A549 (cell line): Measurements from ENCODE around the gene LRRN4CL. TPM values are rescaled to one million over a fixed set of nuclear protein-coding genes. Genes with fewer than 3 reads are reported as not detected.
"Not testable (repeated sequence)": the region's sequence is repeated elsewhere in the genome, so short reads cannot be mapped to it uniquely, and the experiment has no call there.

ENCODE experiments used
- ATAC-seq, 2 experiments: fragments of 200-7000 bp in 1 of 2; fragments of >200 bp in 1 of 2; cut with Nextera tagmentation in 1 of 2; cut with Tn5 transposase in 1 of 2; 3 replicates each; pipeline versions ENCODE4 v1.8.0 to v1.9.1; 2018 to 2020; ENCODE audit warnings: mild to moderate bottlenecking in 1 of 2, moderate library complexity in 1 of 2
- CTCF ChIA-PET: fragments of 300-600 bp; sonication (Branson Sonifier 250); formaldehyde crosslinking; extraction: SDS; loops from one replicate; lab custom pipeline; 2021; ENCODE audit warnings: antibody characterized with exemption, inconsistent platforms; lab: Yijun Ruan, JAX
- POLR2A ChIA-PET: fragments of 350-600 bp; formaldehyde crosslinking; extraction: SDS; loops from one replicate; lab custom pipeline; 2021; ENCODE audit warnings: antibody characterized with exemption, inconsistent platforms; lab: Yijun Ruan, JAX
- DNase-seq, 2 experiments: peaks; one replicate each; pipeline versions ENCODE4 v3.0.0 to v3.0.0-alpha.2; 2011 to 2016; ENCODE audit warnings: low read depth in 1 of 2, low spot score in 1 of 2
- FAIRE-seq: peaks from 2 replicates; lab custom pipeline; 2011; peaks lifted over from hg19 to GRCh38; lab: Jason Lieb, UNC
- H3K27ac ChIP-seq, 2 experiments: fragments of >200 bp; sonication (Bioruptor Twin); formaldehyde crosslinking; 3 replicates each; pipeline ENCODE4 v1.5.1; 2016 to 2017
- H3K4me1 ChIP-seq: fragments of >200 bp; sonication (Bioruptor Twin); formaldehyde crosslinking; 3 replicates; pipeline ENCODE4 v1.6.1; 2016
- H3K4me2 ChIP-seq: fragments of >200 bp; sonication (Bioruptor Twin); formaldehyde crosslinking; 3 replicates; pipeline ENCODE4 v1.6.1; 2016
- H3K4me3 ChIP-seq: fragments of >200 bp; sonication (Bioruptor Twin); formaldehyde crosslinking; 3 replicates; pipeline ENCODE4 v1.5.1; 2016
- H3K9me3 ChIP-seq: fragments of >200 bp; sonication (Bioruptor Twin); formaldehyde crosslinking; 3 replicates; pipeline ENCODE4 v1.6.1; 2016
- CHD2 ChIP-seq: fragments of 150-350 bp; IDR thresholded peaks from 2 replicates; pipeline ENCODE4 v1.6.1; 2014; ENCODE audit warnings: low read length; ENCODE audit not compliant: partially characterized antibody
- E2F6 ChIP-seq: IDR thresholded peaks from 2 replicates; pipeline ENCODE4 v1.6.1; 2012; ENCODE audit warnings: low read depth, borderline replicate concordance
- EP300 ChIP-seq, 2 experiments: fragments of >200 bp; sonication (Bioruptor Twin); formaldehyde crosslinking; IDR thresholded peaks; 2 replicates in 1 of 2; 3 replicates in 1 of 2; pipeline ENCODE4 v1.6.1; 2016 to 2017
- ESRRA ChIP-seq: fragments of 150-350 bp; IDR thresholded peaks from 2 replicates; pipeline ENCODE4 v1.6.1; 2014; ENCODE audit warnings: mild to moderate bottlenecking, low read length, borderline replicate concordance
- FOSB ChIP-seq: fragments of 250-450 bp; sonication (Bioruptor Pico); IDR thresholded peaks from 2 replicates; pipeline ENCODE4 v1.5.0; 2020; ENCODE audit warnings: mild to moderate bottlenecking, moderate library complexity
- FOXS1 ChIP-seq: fragments of 250-450 bp; sonication (Bioruptor Pico); IDR thresholded peaks from 2 replicates; pipeline ENCODE4 v1.5.0; 2020; ENCODE audit warnings: mild to moderate bottlenecking, moderate library complexity
- HES2 ChIP-seq: fragments of >200 bp; sonication (Bioruptor Twin); formaldehyde crosslinking; IDR thresholded peaks from 2 replicates; pipeline ENCODE4 v1.6.1; 2016
- HOXA7 ChIP-seq: fragments of 250-450 bp; sonication (Bioruptor Pico); IDR thresholded peaks from 2 replicates; pipeline ENCODE4 v1.5.0; 2020; ENCODE audit warnings: mild to moderate bottlenecking, moderate library complexity
- HOXB13 ChIP-seq: fragments of 250-450 bp; sonication (Bioruptor Pico); IDR thresholded peaks from 2 replicates; pipeline ENCODE4 v1.5.0; 2020; ENCODE audit warnings: low read depth, mild to moderate bottlenecking, moderate library complexity
- KDM1A ChIP-seq: fragments of 200-600 bp; sonication (generic); IDR thresholded peaks from 2 replicates; pipeline ENCODE4 v1.6.1; 2016; ENCODE audit warnings: low read depth, mild to moderate bottlenecking
- MYC ChIP-seq: IDR thresholded peaks from 2 replicates; pipeline ENCODE4 v1.6.1; 2012; ENCODE audit warnings: mild to moderate bottlenecking, inconsistent platforms, low read length, improper control_type of control experiment, borderline replicate concordance
- NPAS2 ChIP-seq: fragments of 250-450 bp; sonication (Bioruptor Pico); IDR thresholded peaks from 2 replicates; pipeline ENCODE4 v1.8.0; 2022; ENCODE audit warnings: mild to moderate bottlenecking, moderate library complexity, borderline replicate concordance
- PHF8 ChIP-seq: fragments of 200-600 bp; sonication (generic); IDR thresholded peaks from 2 replicates; pipeline ENCODE4 v1.6.1; 2016; ENCODE audit warnings: low read depth, mild to moderate bottlenecking, antibody characterized with exemption, moderate library complexity, borderline replicate concordance
- TP53 ChIP-seq: fragments of 250-450 bp; sonication (Bioruptor Pico); IDR thresholded peaks from 2 replicates; pipeline ENCODE4 v1.5.0; 2021; ENCODE audit warnings: mild to moderate bottlenecking, moderate library complexity
- ZFP36 ChIP-seq: fragments of 450-650 bp; IDR thresholded peaks from 2 replicates; pipeline ENCODE4 v1.6.1; 2014; ENCODE audit warnings: borderline replicate concordance; ENCODE audit not compliant: partially characterized antibody
- ZNF302 ChIP-seq: fragments of 250-450 bp; sonication (Bioruptor Pico); IDR thresholded peaks from 2 replicates; pipeline ENCODE4 v1.9.0; 2021; ENCODE audit warnings: inconsistent platforms, mild to moderate bottlenecking, moderate library complexity
- WGBS: methylation state at CpG from one replicate; pipeline ENCODE4 v1.1.6; 2017; ENCODE audit errors: missing lambda C conversion rate; 5-methylcytosine and 5-hydroxymethylcytosine counted together
- polyA plus RNA-seq, 4 experiments: library from polyadenylated mRNA; depleted of rRNA in 3 of 4; stranded (reverse); fragments of >200 nt; fragmentation: RNase III in 1 of 4; extraction: RNeasy Plus Mini Kit Qiagen cat#74134 plus additional on column Dnase treatment in 1 of 4; gene quantifications; 2 replicates in 3 of 4; 3 replicates in 1 of 4; pipeline ENCODE4 v1.2.3, GENCODE V29; 2011 to 2017
- TF ChIP-seq, protein P1 (sequence below): fragments of 250-450 bp; sonication (Bioruptor Pico); IDR thresholded peaks from 2 replicates; pipeline ENCODE4 v1.5.0; 2020; ENCODE audit warnings: low read depth, mild to moderate bottlenecking, moderate library complexity
- TF ChIP-seq, protein P2 (sequence below): fragments of >200 bp; sonication (Bioruptor Twin); formaldehyde crosslinking; IDR thresholded peaks from 3 replicates; pipeline ENCODE4 v1.6.1; 2016

Gene LRRN4CL
- polyA plus RNA-seq, 2 of the 4 experiments (the other 2 are of a cell fraction) = 0.03 to 0.04 TPM

DNA sequence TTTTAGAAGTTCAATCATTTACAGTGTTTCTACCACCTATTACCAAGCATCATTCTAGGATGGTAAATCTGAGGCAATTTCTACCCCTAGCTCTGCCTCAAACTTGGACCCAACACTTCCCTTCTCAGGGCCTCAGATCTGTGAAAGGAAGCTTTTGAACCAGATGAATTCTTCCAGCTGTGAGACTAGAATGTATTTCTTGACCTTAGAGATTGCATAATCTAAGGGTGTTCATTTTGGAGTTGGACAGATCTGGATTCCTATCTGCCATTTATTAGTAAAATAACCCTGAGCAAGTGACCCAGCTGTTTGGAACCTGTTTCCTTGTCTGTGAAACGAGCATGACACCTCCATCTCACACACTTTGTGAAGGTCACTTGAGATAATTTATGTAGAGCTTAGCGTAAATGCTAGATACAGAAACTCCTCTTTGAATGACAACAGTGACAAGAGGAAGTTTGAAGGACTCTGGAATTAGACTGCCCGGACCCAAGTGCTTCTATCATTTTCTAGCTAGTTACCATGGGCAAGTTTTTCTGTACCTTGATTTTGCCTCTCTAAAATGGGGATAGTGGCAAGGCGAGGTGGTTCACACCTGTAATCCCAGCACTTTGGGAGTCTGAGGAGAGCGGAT, 32.4 kb downstream of the LRRN4CL start:
- DNase-seq (no peak), FAIRE-seq (no peak)
- TF ChIP-seq, protein P1, sequence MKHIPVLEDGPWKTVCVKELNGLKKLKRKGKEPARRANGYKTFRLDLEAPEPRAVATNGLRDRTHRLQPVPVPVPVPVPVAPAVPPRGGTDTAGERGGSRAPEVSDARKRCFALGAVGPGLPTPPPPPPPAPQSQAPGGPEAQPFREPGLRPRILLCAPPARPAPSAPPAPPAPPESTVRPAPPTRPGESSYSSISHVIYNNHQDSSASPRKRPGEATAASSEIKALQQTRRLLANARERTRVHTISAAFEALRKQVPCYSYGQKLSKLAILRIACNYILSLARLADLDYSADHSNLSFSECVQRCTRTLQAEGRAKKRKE = no peak
- no peak for TF ChIP-seq TP53 (CRISPR knock-in tag)
- TF ChIP-seq, all 56 proteins: peak for 0
- H3K9me3 ChIP-seq = no peaks in the 10 kb centered on the region
- H3K4me3 ChIP-seq = no peak overlapping the region
- ChIA-PET POLR2A (interaction anchor here (1.7 to 3.6 kb wide), 2 partner anchors 8 to 65 kb away, joined by 5 to 35 read pairs; partner anchors contain the start of genes C11orf98, CSKMT and TUT1), CTCF (interaction anchor here (0.9 to 3.6 kb wide), 5 partner anchors 9 to 44 kb away, joined by 3 to 14 read pairs (median 3); partner anchors contain the start of genes EML3 and ROM1)
- ATAC-seq = no peak
- no peak overlapping the region for H3K4me2 ChIP-seq
- 61% methylated on average over 5 of the region's 5 CpGs for WGBS
- H3K4me1 ChIP-seq = peaks cover 4% of the 10 kb centered on the region; the same call in 2 of the 3 replicates
- H3K27ac ChIP-seq = no peak overlapping the region

GRCh38 chr11:62654297-62654696, 35.0 kb downstream of the LRRN4CL start:
- no peak for FAIRE-seq
- WGBS = 91% methylated on average over 11 of the region's 11 CpGs
- POLR2A ChIA-PET = interaction anchor here (0.7 to 3.6 kb wide), 2 partner anchors 11 to 187 kb away, joined by 4 to 35 read pairs; partner anchors contain the start of genes C11orf98 and CSKMT
- ATAC-seq = no peak
- Histone ChIP-seq H3K4me1 (peaks cover 10% of the 10 kb centered on the region; the same call in 2 of the 3 replicates), H3K27ac (no peak overlapping the region; a peak in 1 of 6 replicates), H3K9me3 (no peaks in the 10 kb centered on the region), H3K4me3 (no peak overlapping the region), H3K4me2 (no peak overlapping the region)
- CTCF ChIA-PET = interaction anchor here (0.6 to 3.6 kb wide), 4 partner anchors 13 to 228 kb away, joined by 3 to 14 read pairs (median 6); partner anchors contain the start of genes EML3 and ROM1
- no peak for TF ChIP-seq EP300 (IDR thresholded peaks at IDR 0.05)
- TF ChIP-seq FOSB (CRISPR knock-in tag) = no peak
- no peak for TF ChIP-seq ESRRA
- TF ChIP-seq FOXS1 = no peak
- no peak for TF ChIP-seq ZFP36
- no peak for TF ChIP-seq MYC
- TF ChIP-seq, protein P2, sequence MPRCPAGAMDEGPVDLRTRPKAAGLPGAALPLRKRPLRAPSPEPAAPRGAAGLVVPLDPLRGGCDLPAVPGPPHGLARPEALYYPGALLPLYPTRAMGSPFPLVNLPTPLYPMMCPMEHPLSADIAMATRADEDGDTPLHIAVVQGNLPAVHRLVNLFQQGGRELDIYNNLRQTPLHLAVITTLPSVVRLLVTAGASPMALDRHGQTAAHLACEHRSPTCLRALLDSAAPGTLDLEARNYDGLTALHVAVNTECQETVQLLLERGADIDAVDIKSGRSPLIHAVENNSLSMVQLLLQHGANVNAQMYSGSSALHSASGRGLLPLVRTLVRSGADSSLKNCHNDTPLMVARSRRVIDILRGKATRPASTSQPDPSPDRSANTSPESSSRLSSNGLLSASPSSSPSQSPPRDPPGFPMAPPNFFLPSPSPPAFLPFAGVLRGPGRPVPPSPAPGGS = no peak
- DNase-seq = no peak

GRCh38 chr11:62652161-62653006, 36.9 kb downstream of the LRRN4CL start:
- Histone ChIP-seq H3K9me3 (no peaks in the 10 kb centered on the region), H3K4me1 (peaks cover 10% of the 10 kb centered on the region; the same call in 2 of the 3 replicates), H3K4me2 (peak overlapping the region; percentile 91)
- POLR2A ChIA-PET = interaction anchor here (0.6 to 1.4 kb wide), 21 partner anchors 8 to 242 kb away, joined by 3 to 91 read pairs (median 5); partner anchors contain the start of genes B3GAT3, C11orf98, CSKMT and EEF1G
- TF ChIP-seq FOSB (CRISPR knock-in tag) = no peak
- no peak for TF ChIP-seq FOXS1
- TF ChIP-seq NPAS2 = no peak
- TF ChIP-seq PHF8 = no peak
- no peak for TF ChIP-seq MYC
- no peak for TF ChIP-seq HOXB13 (CRISPR knock-in tag)
- no peak for TF ChIP-seq E2F6
- no peak for TF ChIP-seq CHD2
- no peak for TF ChIP-seq HOXA7 (CRISPR knock-in tag)
- TF ChIP-seq KDM1A = no peak
- no peak for TF ChIP-seq ZNF302 (CRISPR knock-in tag)
- no peak for TF ChIP-seq HES2
- no peak for TF ChIP-seq ESRRA
- TF ChIP-seq, all 56 proteins: peak for 0
- Histone ChIP-seq H3K4me3 (peak overlapping the region; percentile 75), H3K27ac (peak overlapping the region; percentile 85 to 97)
- ATAC-seq (peak in 1 of 2 experiments; percentile 60; a peak in 3 of 6 replicates), DNase-seq (no peak), FAIRE-seq (no peak)
- CTCF ChIA-PET = interaction anchor here (1.1 to 1.4 kb wide), 3 partner anchors 11 to 258 kb away, joined by 3 read pairs; no protein-coding TSS in a partner anchor
- 40% methylated on average over 16 of the region's 16 CpGs for WGBS

- H3K4me3 ChIP-seq, DNase-seq, H3K27ac ChIP-seq, ATAC-seq, H3K4me2 ChIP-seq, FAIRE-seq, H3K9me3 ChIP-seq: not testable (repeated sequence)
- ChIA-PET POLR2A (interaction anchor here (3.2 kb wide), 1 partner anchor 15 kb away, joined by 21 read pairs; the partner anchor contains the start of genes C11orf98 and CSKMT), CTCF (interaction anchor here (0.9 to 2.2 kb wide), 5 partner anchors 19 to 255 kb away, joined by 3 to 6 read pairs (median 3); partner anchors contain the start of genes BSCL2, GNG3 and TUT1)
- peaks cover 16% of the 10 kb centered on the region for H3K4me1 ChIP-seq
- 95% methylated on average over 12 of the region's 12 CpGs for WGBS
Measured at GRCh38 chr11:62650283-62650682, 39.0 kb downstream of the LRRN4CL start.
